GM19035 (cell line): ENCODE data around the gene CLASP2.

Experiments
- ATAC-seq: cut with Tn5 transposase; IDR thresholded peaks from one replicate; pipeline ENCODE4 v1.9.1; 2021; ENCODE audit not compliant: unreplicated experiment

The CLASP2 gene

GRCh38 chr3:33639889-33640288 is 78.2 kb downstream of the CLASP2 start:
- ATAC-seq = no peak

- no peak for ATAC-seq
These were observed 80.6 kb downstream of the CLASP2 start for GRCh38 chr3:33637482-33637881.

- ATAC-seq = no peak
These were observed 81.8 kb downstream of the CLASP2 start for GRCh38 chr3:33636125-33636850.

GRCh38 chr3:33634262-33634661 is 83.8 kb downstream of the CLASP2 start:
- ATAC-seq = no peak

GRCh38 chr3:33629219-33629618 is 88.8 kb downstream of the CLASP2 start:
- no peak for ATAC-seq

GRCh38 chr3:33624756-33625155 is 93.3 kb downstream of the CLASP2 start:
- no peak for ATAC-seq

- no peak for ATAC-seq
These were observed 105.0 kb downstream of the CLASP2 start for GRCh38 chr3:33613041-33613440.

GRCh38 chr3:33612607-33613006 is 105.4 kb downstream of the CLASP2 start:
- ATAC-seq = no peak

GRCh38 chr3:33602829-33603228 is 115.2 kb downstream of the CLASP2 start:
- ATAC-seq = no peak

- no peak for ATAC-seq
These were observed 120.8 kb downstream of the CLASP2 start for GRCh38 chr3:33597257-33597689.

- no peak for ATAC-seq
These were observed 125.1 kb downstream of the CLASP2 start for GRCh38 chr3:33592999-33593398.

- ATAC-seq = no peak
These were observed 127.5 kb downstream of the CLASP2 start for GRCh38 chr3:33590541-33590940.

GRCh38 chr3:33586402-33586801 is 131.7 kb downstream of the CLASP2 start:
- no peak for ATAC-seq

- no peak for ATAC-seq
These were observed 135.8 kb downstream of the CLASP2 start for GRCh38 chr3:33582234-33582633.

- no peak for ATAC-seq
These were observed 136.4 kb downstream of the CLASP2 start for GRCh38 chr3:33581666-33582065.

GRCh38 chr3:33579840-33580239 is 138.2 kb downstream of the CLASP2 start:
- no peak for ATAC-seq

- ATAC-seq = no peak
These were observed 138.9 kb downstream of the CLASP2 start for GRCh38 chr3:33579178-33579510.

GRCh38 chr3:33578325-33579177 is 139.5 kb downstream of the CLASP2 start:
- no peak for ATAC-seq

GRCh38 chr3:33577588-33577987 is 140.5 kb downstream of the CLASP2 start:
- ATAC-seq = no peak

GRCh38 chr3:33577173-33577572 is 140.9 kb downstream of the CLASP2 start:
- ATAC-seq = no peak

GRCh38 chr3:33575311-33575710 is 142.7 kb downstream of the CLASP2 start:
- no peak for ATAC-seq

- no peak for ATAC-seq
These were observed 160.2 kb downstream of the CLASP2 start for GRCh38 chr3:33557829-33558228.
